Adrenal gland (tissue), 5 donors: Measurements from ENCODE around the gene ERICH2.

Experiments used
- CTCF ChIP-seq, 6 experiments: fragments of 450-650 bp in 4 of 6; fragments of 200-600 bp in 2 of 6; sonication (generic) in 1 of 6; IDR thresholded peaks; 1 replicate in 5 of 6; 2 replicates in 1 of 6; pipeline versions ENCODE4 v1.5.1 to v1.8.0; 2016 to 2021; ENCODE audit warnings: antibody characterized with exemption in 6 of 6, mild to moderate bottlenecking in 2 of 6, moderate library complexity in 1 of 6
- POLR2A ChIP-seq, 2 donors: fragments of 450-650 bp; IDR thresholded peaks; one replicate each; pipeline ENCODE4 v1.6.1; 2017; ENCODE audit warnings: antibody characterized with exemption in 2 of 2, mild to moderate bottlenecking in 2 of 2, moderate library complexity in 1 of 2
- donor health status: DM: no; HTN: no; CAD: no.

DNA sequence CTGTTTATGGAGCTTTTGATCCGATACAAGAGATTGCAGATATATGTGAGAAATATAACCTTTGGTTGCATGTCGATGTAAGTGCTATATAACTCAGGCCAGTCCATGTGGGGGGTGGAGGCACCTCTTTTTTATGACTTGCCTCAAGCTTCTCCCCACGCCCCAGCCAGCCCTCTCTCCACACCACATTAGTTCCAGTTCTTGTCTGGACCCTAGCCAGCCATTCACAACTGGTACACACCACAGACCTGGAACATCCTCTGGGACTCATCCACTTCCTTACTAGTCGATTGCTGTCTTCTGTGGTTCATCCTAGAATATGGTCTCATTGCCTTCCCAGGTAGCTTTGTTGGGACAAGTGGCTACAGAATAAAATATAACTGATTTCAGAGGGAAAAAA, 77.5 kb downstream of the ERICH2 start:
- TF ChIP-seq CTCF (IDR thresholded peaks at IDR 0.05) (no peak), POLR2A (IDR thresholded peaks at IDR 0.05) (no peak)
